ENCODE results near the gene ADAMTS9. TPM values are rescaled to one million over a fixed set of nuclear protein-coding genes. Genes with fewer than 3 reads are reported as not detected.

Gene ADAMTS9
- total and polyA plus RNA-seq, 2 of the 13 experiments (the other 11 are each of a cell fraction or from before 2014, with no cell fraction given), result 0.02 to 0.09 TPM

DNA sequence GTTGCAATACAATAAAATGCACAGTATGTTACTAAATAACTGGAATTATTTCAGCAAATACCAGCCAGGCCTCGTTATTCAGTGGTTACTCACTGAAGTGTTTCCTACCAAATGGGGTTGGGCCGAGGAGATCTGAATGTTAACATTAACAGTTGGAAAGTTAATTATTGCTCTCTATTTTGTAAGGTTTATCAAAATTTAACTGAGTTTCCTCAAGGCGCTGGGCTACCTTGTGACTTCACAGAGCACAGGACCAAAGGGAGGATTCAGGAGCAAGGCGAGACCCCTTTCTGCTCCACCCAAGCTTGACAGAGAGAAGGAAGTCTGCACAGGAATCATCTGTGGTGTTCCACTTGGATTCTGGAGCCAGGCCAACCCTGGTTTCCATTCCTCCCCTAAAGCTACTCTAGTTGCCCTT lies 21.6 kb downstream of the ADAMTS9 start:
- in situ Hi-C loops (cut with HindIII; ENCODE audit: extremely low pct_ligation_motif_present, low pct_unique_long_range_greater_than_20kb), result no loop called here

DNA sequence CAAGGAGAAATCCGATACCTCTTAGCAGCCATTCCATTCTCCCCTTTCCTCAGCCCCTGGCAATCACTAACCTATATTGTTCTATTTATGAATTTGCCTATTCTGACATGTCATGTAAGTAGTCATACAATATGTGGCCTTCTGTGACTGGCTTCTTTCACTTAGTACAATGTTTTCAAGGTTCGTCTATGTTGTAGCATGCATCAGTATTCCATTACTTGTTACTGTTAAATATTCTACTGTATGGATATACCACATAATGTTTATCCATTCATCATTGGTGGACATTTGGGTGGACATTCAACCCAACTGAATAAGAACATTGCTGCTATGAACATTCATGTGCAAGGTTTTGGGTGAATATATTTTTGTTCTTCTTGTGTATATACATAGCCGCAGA lies 23.4 kb downstream of the ADAMTS9 start:
- ATAC-seq, result no peak
- CTCF ChIA-PET (ENCODE audit: low intra/inter-chr PET ratio, low total read pairs), result no interaction called here
- intact Hi-C loops (cut with micrococcal nuclease; ENCODE audit: unreplicated experiment), result no loop called here
- TF ChIP-seq ZNF749 (CRISPR knock-in tag; IDR thresholded peaks at IDR 0.05; ENCODE audit: borderline replicate concordance) (no peak), ZNF737 (CRISPR knock-in tag; IDR thresholded peaks at IDR 0.05; ENCODE audit: borderline replicate concordance) (no peak), ZNF20 (CRISPR knock-in tag; IDR thresholded peaks at IDR 0.05) (no peak), ZNF260 (CRISPR knock-in tag; IDR thresholded peaks at IDR 0.05; ENCODE audit: borderline replicate concordance, low read depth) (no peak), BRF2 (CRISPR knock-in tag; IDR thresholded peaks at IDR 0.05) (no peak), ZNF234 (CRISPR knock-in tag; conservative IDR thresholded peaks at IDR 0.05) (no peak), ZFP37 (CRISPR knock-in tag; IDR thresholded peaks at IDR 0.05; ENCODE audit: borderline replicate concordance) (no peak), RXRA (CRISPR knock-in tag; IDR thresholded peaks at IDR 0.05) (no peak)
- TF ChIP-seq, protein P1, sequence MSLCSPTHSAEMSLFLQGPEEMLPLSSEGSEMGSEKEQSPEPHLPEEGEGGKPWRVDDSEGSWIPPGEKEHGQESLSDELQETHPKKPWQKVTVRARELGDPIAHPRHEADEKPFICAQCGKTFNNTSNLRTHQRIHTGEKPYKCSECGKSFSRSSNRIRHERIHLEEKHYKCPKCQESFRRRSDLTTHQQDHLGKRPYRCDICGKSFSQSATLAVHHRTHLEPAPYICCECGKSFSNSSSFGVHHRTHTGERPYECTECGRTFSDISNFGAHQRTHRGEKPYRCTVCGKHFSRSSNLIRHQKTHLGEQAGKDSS (CRISPR knock-in tag; IDR thresholded peaks at IDR 0.05; ENCODE audit: borderline replicate concordance, low read depth), result no peak

More for the DNA sequence above, 21.6 kb downstream of the ADAMTS9 start:
- Histone ChIP-seq H3K9ac (ENCODE audit: insufficient read depth, low read depth, low read length) (no peak overlapping the region), H2AFZ (ENCODE audit: low read length) (no peak overlapping the region), H3K9me3 (ENCODE audit: low read length) (no peaks in the 10 kb centered on the region), H3K4me3 (replicated peaks in 1 of 3; ENCODE audit: insufficient read depth in 1 of 3, low read depth in 2 of 3, low read length in 3 of 3) (no peak overlapping the region), H3K27me3 (ENCODE audit: control insufficient read depth in 1 of 2, insufficient read depth in 2 of 2, low read length in 2 of 2) (no peaks in the 10 kb centered on the region), H3K36me3 (replicated peaks in 1 of 2; ENCODE audit: control insufficient read depth in 1 of 2, insufficient read depth in 2 of 2, low read length in 2 of 2) (no peaks in the 10 kb centered on the region), H3K4me1 (ENCODE audit: insufficient read depth, low read length) (no peaks in the 10 kb centered on the region), H3K79me2 (ENCODE audit: insufficient read depth, low read length) (no peaks in the 10 kb centered on the region), H3K27ac (ENCODE audit: extremely low read length, insufficient read depth, low read length) (no peak overlapping the region), H3K4me2 (ENCODE audit: low read depth, low read length) (no peak overlapping the region), H4K20me1 (ENCODE audit: insufficient read depth, low read length) (no peaks in the 10 kb centered on the region)
- ATAC-seq (no peak), FAIRE-seq (no peak), DNase-seq (ENCODE audit: low spot score) (no peak)
- CTCF ChIA-PET (ENCODE audit: low intra/inter-chr PET ratio, low total read pairs), result no interaction called here
- TF ChIP-seq ZNF468 (CRISPR knock-in tag; IDR thresholded peaks at IDR 0.05) (no peak), PHF8 (CRISPR knock-in tag; IDR thresholded peaks at IDR 0.05) (no peak), ZNF34 (CRISPR knock-in tag; IDR thresholded peaks at IDR 0.05; ENCODE audit: borderline replicate concordance) (no peak), ZSCAN31 (CRISPR knock-in tag; IDR thresholded peaks at IDR 0.05; ENCODE audit: low read depth) (no peak), SRF (IDR thresholded peaks at IDR 0.05; ENCODE audit: low read depth, low read length) (no peak), ZNF256 (CRISPR knock-in tag; conservative IDR thresholded peaks at IDR 0.05) (no peak), KDM5B (CRISPR knock-in tag; IDR thresholded peaks at IDR 0.05; ENCODE audit: borderline replicate concordance) (no peak), RORA (CRISPR knock-in tag; IDR thresholded peaks at IDR 0.05) (no peak)
- TF ChIP-seq, protein P2, sequence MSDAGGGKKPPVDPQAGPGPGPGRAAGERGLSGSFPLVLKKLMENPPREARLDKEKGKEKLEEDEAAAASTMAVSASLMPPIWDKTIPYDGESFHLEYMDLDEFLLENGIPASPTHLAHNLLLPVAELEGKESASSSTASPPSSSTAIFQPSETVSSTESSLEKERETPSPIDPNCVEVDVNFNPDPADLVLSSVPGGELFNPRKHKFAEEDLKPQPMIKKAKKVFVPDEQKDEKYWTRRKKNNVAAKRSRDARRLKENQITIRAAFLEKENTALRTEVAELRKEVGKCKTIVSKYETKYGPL (CRISPR knock-in tag; IDR thresholded peaks at IDR 0.05), result no peak
- TF ChIP-seq, protein P3, sequence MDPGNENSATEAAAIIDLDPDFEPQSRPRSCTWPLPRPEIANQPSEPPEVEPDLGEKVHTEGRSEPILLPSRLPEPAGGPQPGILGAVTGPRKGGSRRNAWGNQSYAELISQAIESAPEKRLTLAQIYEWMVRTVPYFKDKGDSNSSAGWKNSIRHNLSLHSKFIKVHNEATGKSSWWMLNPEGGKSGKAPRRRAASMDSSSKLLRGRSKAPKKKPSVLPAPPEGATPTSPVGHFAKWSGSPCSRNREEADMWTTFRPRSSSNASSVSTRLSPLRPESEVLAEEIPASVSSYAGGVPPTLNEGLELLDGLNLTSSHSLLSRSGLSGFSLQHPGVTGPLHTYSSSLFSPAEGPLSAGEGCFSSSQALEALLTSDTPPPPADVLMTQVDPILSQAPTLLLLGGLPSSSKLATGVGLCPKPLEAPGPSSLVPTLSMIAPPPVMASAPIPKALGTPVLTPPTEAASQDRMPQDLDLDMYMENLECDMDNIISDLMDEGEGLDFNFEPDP (CRISPR knock-in tag; conservative IDR thresholded peaks at IDR 0.05), result no peak
- no TSS peak for BruUV-seq (replicated peaks)
- 46% methylated on average over 3 of the region's 4 CpGs for WGBS (ENCODE audit: low lambda C conversion rate)
- POLR2A ChIA-PET, result no interaction called here
- intact Hi-C loops (cut with micrococcal nuclease; ENCODE audit: unreplicated experiment), result no loop called here

More for the DNA sequence above, 23.4 kb downstream of the ADAMTS9 start:
- Histone ChIP-seq H3K27me3 (ENCODE audit: control insufficient read depth in 1 of 2, insufficient read depth in 2 of 2, low read length in 2 of 2) (no peaks in the 10 kb centered on the region), H3K4me3 (replicated peaks in 1 of 3; ENCODE audit: insufficient read depth in 1 of 3, low read depth in 2 of 3, low read length in 3 of 3) (no peak overlapping the region), H3K36me3 (replicated peaks in 1 of 2; ENCODE audit: control insufficient read depth in 1 of 2, insufficient read depth in 2 of 2, low read length in 2 of 2) (no peaks in the 10 kb centered on the region), H3K79me2 (ENCODE audit: insufficient read depth, low read length) (no peaks in the 10 kb centered on the region), H3K4me1 (ENCODE audit: insufficient read depth, low read length) (no peaks in the 10 kb centered on the region), H3K9me3 (ENCODE audit: low read length) (no peaks in the 10 kb centered on the region), H2AFZ (ENCODE audit: low read length) (no peak overlapping the region), H3K27ac (ENCODE audit: extremely low read length, insufficient read depth, low read length) (no peak overlapping the region), H3K4me2 (ENCODE audit: low read depth, low read length) (no peak overlapping the region), H4K20me1 (ENCODE audit: insufficient read depth, low read length) (no peaks in the 10 kb centered on the region), H3K9ac (ENCODE audit: insufficient read depth, low read depth, low read length) (no peak overlapping the region)
- POLR2A ChIA-PET, result no interaction called here
- FAIRE-seq (no peak), DNase-seq (ENCODE audit: low spot score) (no peak)
- WGBS (ENCODE audit: low lambda C conversion rate), result 81% methylated on average over 3 of the region's 3 CpGs
- in situ Hi-C loops (cut with HindIII; ENCODE audit: extremely low pct_ligation_motif_present, low pct_unique_long_range_greater_than_20kb), result no loop called here
- no TSS peak for BruUV-seq (replicated peaks)
